Measurements from ENCODE around the gene USP25.

- TF ChIP-seq, protein P1, sequence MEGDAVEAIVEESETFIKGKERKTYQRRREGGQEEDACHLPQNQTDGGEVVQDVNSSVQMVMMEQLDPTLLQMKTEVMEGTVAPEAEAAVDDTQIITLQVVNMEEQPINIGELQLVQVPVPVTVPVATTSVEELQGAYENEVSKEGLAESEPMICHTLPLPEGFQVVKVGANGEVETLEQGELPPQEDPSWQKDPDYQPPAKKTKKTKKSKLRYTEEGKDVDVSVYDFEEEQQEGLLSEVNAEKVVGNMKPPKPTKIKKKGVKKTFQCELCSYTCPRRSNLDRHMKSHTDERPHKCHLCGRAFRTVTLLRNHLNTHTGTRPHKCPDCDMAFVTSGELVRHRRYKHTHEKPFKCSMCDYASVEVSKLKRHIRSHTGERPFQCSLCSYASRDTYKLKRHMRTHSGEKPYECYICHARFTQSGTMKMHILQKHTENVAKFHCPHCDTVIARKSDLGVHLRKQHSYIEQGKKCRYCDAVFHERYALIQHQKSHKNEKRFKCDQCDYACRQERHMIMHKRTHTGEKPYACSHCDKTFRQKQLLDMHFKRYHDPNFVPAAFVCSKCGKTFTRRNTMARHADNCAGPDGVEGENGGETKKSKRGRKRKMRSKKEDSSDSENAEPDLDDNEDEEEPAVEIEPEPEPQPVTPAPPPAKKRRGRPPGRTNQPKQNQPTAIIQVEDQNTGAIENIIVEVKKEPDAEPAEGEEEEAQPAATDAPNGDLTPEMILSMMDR (IDR thresholded peaks at IDR 0.05): no peak
- TF ChIP-seq ZFX (IDR thresholded peaks at IDR 0.05; ENCODE audit: borderline replicate concordance): no peak
These were observed 63.9 kb downstream of the USP25 start for GRCh38 chr21:15793550-15794235.

All from 22Rv1 (cell line).